ENCODE data around the gene DZIP3. TPM values are rescaled to one million over a fixed set of nuclear protein-coding genes. Genes with fewer than 3 reads are reported as not detected.
"Not testable (repeated sequence)": the region's sequence is repeated elsewhere in the genome, so short reads cannot be mapped to it uniquely, and the experiment has no call there.

The DZIP3 gene
- total RNA-seq, 1 donor from 2014 or later: 3.1 TPM

GRCh38 chr3:108599677-108600409 is 10.3 kb downstream of the DZIP3 start:
- no peak for DNase-seq

GRCh38 chr3:108602249-108602934 is 12.9 kb downstream of the DZIP3 start:
- DNase-seq: no peak

GRCh38 chr3:108602935-108603294 is 13.4 kb downstream of the DZIP3 start:
- DNase-seq: no peak

GRCh38 chr3:108603691-108604090 is 14.2 kb downstream of the DZIP3 start:
- DNase-seq: peak; percentile 8

- no peak for DNase-seq
These were observed 15.5 kb downstream of the DZIP3 start for GRCh38 chr3:108605028-108605427.

- no peak for DNase-seq
These were observed 16.0 kb downstream of the DZIP3 start for GRCh38 chr3:108605491-108605890.

- no peak for DNase-seq
These were observed 19.2 kb downstream of the DZIP3 start for GRCh38 chr3:108608750-108609149.

- DNase-seq: no peak
These were observed 21.1 kb downstream of the DZIP3 start for GRCh38 chr3:108610651-108611050.

- DNase-seq: not testable (repeated sequence)
These were observed 26.6 kb downstream of the DZIP3 start for GRCh38 chr3:108616090-108616489.

GRCh38 chr3:108620250-108620649 is 30.7 kb downstream of the DZIP3 start:
- DNase-seq: no peak

- DNase-seq: no peak
These were observed 34.0 kb downstream of the DZIP3 start for GRCh38 chr3:108623504-108623903.

- DNase-seq: no peak
These were observed 40.5 kb downstream of the DZIP3 start for GRCh38 chr3:108629974-108630373.

- no peak for DNase-seq
These were observed 53.0 kb downstream of the DZIP3 start for GRCh38 chr3:108642526-108642925.

GRCh38 chr3:108645364-108645763 is 55.8 kb downstream of the DZIP3 start:
- no peak for DNase-seq

GRCh38 chr3:108655664-108656063 is 66.1 kb downstream of the DZIP3 start:
- not testable (repeated sequence) for DNase-seq

- peak; percentile 1 for DNase-seq
These were observed 72.2 kb downstream of the DZIP3 start for GRCh38 chr3:108661699-108662098.

- peak; percentile 82 for DNase-seq
These were observed 72.7 kb downstream of the DZIP3 start for GRCh38 chr3:108662142-108662738.

- DNase-seq: no peak
These were observed 74.7 kb downstream of the DZIP3 start for GRCh38 chr3:108664266-108664665.

GRCh38 chr3:108667312-108667711 is 77.8 kb downstream of the DZIP3 start:
- no peak for DNase-seq

- DNase-seq: no peak
These were observed 79.7 kb downstream of the DZIP3 start for GRCh38 chr3:108669208-108669607.

GRCh38 chr3:108672701-108673100 is 83.2 kb downstream of the DZIP3 start:
- no peak for DNase-seq

- no peak for DNase-seq
These were observed 84.6 kb downstream of the DZIP3 start for GRCh38 chr3:108673988-108674661.

- no peak for DNase-seq
These were observed 88.3 kb downstream of the DZIP3 start for GRCh38 chr3:108677811-108678210.

Measured in dermis blood vessel endothelial cell (primary cell).